Measurements from ENCODE around the gene MACROD2. TPM values are rescaled to one million over a fixed set of nuclear protein-coding genes. Genes with fewer than 3 reads are reported as not detected.

The MACROD2 gene
- total RNA-seq, 1 experiment from 2014 or later: 1.3 TPM

DNA sequence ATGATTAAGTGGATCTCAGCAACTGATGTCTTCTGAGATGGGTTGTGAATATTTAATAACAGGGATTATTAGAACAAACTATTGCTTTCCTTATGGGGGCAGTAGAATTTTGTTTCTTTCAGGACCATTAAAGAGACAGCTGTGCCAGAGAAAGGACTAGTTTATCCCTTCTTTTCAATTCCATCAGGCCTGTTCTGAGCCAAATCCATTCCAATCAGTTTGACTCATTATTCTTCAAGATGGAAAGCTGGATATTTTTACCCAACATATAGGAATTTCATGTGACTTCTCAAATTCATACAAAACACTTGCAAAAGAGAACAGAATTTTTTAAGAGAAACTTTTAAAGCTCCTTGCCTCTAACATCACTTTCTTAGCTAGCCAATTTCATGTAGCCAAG lies 1064.1 kb downstream of the MACROD2 start:
- DNase-seq (ENCODE audit: low read depth, low spot score): no peak
- in situ Hi-C loops (cut with HindIII; ENCODE audit: low pct_unique_long_range_greater_than_20kb, low sequenced_read_pairs): no loop called here

DNA sequence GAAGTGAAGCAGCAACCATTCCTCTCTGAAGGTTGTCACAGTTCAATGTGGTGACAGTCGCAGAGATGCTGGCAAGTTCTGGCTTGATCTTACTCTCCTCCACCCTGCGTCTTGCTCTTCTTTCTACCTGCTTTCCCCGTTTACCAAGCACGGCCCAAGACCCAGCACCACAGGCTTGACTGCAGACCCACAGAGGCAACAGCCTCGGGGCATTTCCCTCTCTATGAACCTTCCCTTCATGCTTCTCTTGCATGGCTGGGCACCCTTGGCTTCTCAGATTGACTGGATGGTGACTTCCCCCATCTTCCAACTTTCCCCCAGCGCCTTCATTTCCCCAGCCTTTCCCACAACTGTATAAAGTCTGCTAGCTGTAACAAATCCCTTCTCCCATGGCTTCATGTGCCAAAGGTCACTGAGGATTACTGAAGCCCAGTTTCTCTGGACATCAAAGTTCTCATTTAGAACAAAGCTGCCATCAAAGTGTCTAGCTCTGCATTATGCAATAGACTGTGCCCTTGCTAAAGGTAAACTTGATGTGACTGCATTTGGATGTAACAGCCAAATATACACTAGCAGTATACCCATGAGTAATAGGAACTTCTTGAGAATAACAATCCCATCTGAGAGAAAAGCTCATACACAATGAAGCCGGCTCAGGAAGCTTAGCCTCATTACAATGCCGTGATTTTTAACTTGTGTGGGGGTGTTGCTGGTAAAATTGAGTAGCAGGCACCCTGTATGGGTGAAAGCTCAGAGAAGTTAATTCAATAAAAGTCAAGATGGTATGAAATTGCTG lies 1065.1 kb downstream of the MACROD2 start:
- in situ Hi-C loops (cut with HindIII; ENCODE audit: low pct_unique_long_range_greater_than_20kb, low sequenced_read_pairs): no loop called here
- no peak for DNase-seq (ENCODE audit: low read depth, low spot score)

DNA sequence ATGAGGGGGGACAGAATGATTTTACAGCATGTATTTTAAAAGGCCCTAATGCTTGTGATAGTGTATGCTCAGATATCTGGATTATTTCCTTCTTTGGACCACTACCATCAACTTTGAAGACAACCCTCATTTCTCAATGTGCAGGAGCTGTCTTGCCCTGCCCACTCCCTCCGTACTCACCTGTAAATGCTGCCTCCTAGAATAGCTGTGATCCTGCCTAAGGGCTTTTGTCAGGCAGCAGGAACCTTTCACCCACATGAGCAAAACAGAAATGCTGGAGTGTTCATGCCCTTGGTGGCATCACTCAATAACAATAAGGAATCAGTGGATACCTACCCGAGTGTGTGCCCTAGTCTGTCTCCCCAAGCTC lies 1065.7 kb downstream of the MACROD2 start:
- no peak for DNase-seq (ENCODE audit: low read depth, low spot score)
- in situ Hi-C loops (cut with HindIII; ENCODE audit: low pct_unique_long_range_greater_than_20kb, low sequenced_read_pairs): no loop called here

GRCh38 chr20:15061955-15062354 lies 1066.6 kb downstream of the MACROD2 start:
- DNase-seq (ENCODE audit: low read depth, low spot score): no peak
- in situ Hi-C loops (cut with HindIII; ENCODE audit: low pct_unique_long_range_greater_than_20kb, low sequenced_read_pairs): no loop called here

- no peak for DNase-seq (ENCODE audit: low read depth, low spot score)
- in situ Hi-C loops (cut with HindIII; ENCODE audit: low pct_unique_long_range_greater_than_20kb, low sequenced_read_pairs): no loop called here
These were observed 1067.8 kb downstream of the MACROD2 start for GRCh38 chr20:15063081-15063480.

DNA sequence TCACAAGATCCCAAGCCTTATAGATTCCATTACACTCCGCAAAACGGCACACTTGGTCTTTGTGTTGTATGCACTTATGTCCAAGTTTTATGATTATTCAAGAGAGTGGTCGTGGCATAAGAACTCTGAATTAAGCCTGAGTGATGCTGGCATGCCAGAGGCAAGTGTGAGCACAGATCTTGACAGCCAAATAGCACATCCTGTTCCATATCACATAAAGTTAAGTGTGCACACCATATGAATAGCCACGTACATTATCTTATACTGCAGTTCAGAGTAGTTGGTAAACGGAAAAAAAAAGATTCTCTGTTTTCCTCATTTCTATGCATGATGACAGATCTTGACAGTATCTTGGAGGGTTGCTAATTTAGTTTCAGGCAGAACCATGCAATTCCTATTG lies 1069.4 kb downstream of the MACROD2 start:
- in situ Hi-C loops (cut with HindIII; ENCODE audit: low pct_unique_long_range_greater_than_20kb, low sequenced_read_pairs): no loop called here
- DNase-seq (ENCODE audit: low read depth, low spot score): no peak

DNA sequence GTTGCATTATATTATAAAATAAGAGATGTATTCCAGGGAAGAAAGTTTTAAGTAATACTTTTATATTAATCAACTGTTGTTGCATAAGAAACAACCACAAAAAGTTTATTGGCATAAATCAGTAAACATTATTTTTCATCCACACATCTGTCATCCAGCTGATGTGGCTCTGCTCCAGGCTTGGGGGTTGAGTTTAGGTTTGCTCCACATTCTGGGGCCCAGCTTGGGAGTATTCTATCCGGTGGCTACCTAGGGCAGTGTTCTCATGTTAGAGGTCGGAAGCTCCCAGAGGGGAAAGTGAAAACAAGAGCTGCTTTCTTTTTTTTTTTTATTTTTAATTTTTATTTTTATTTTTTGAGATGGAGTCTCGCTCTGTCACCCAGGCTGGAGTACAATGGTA lies 1070.5 kb downstream of the MACROD2 start:
- no peak for DNase-seq (ENCODE audit: low read depth, low spot score)
- in situ Hi-C loops (cut with HindIII; ENCODE audit: low pct_unique_long_range_greater_than_20kb, low sequenced_read_pairs): no loop called here

- DNase-seq (ENCODE audit: low read depth, low spot score): no peak
- in situ Hi-C loops (cut with HindIII; ENCODE audit: low pct_unique_long_range_greater_than_20kb, low sequenced_read_pairs): no loop called here
These were observed 1073.2 kb downstream of the MACROD2 start for GRCh38 chr20:15068486-15068885.

- in situ Hi-C loops (cut with HindIII; ENCODE audit: low pct_unique_long_range_greater_than_20kb, low sequenced_read_pairs): no loop called here
These were observed 1074.0 kb downstream of the MACROD2 start for GRCh38 chr20:15069355-15069754.

GRCh38 chr20:15071085-15071808 lies 1075.9 kb downstream of the MACROD2 start:
- in situ Hi-C loops (cut with HindIII; ENCODE audit: low pct_unique_long_range_greater_than_20kb, low sequenced_read_pairs): no loop called here
- no peak for DNase-seq (ENCODE audit: low read depth, low spot score)

More at GRCh38 chr20:15069355-15069754, 1074.0 kb downstream of the MACROD2 start:
- no peak for DNase-seq (ENCODE audit: low read depth, low spot score)

DNA sequence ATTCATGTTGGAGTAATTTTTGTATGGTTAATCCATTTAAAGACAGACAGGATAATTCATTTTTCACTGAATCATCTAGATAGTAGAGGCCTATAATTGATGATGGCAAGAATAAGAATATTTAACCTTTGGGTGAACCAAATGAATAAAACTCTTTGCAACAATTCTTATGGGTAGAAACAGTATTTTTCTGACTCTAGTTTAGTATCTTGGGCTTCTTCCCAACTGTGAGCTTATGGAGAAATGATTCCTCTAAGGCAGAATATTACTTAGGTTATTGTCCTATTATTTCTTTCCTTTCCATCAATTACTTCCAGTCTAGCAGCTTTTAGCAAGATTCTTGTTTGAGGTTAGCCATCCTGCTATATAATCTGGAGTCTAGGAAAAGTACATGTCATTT lies 1077.0 kb downstream of the MACROD2 start:
- in situ Hi-C loops (cut with HindIII; ENCODE audit: low pct_unique_long_range_greater_than_20kb, low sequenced_read_pairs): no loop called here

DNA sequence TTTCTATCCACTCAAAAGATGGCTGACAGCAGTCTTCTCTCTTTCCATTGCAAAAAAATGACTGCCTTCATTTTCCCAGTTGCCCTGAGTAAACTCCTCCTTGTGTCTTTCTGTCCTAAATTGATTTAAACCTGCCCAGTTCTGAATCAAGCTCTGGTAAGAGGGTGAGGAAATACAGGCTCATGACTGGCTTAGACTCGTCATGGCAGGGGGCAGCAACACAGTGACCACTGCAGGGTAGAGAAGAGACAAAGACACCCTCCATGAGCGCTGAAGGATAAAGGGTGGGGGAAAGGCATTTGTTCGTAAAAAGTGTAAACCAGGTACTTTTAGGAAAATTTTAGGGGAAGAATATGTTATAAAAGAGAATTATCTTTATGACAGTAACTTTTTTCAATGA lies 1080.3 kb downstream of the MACROD2 start:
- DNase-seq (ENCODE audit: low read depth, low spot score): no peak
- in situ Hi-C loops (cut with HindIII; ENCODE audit: low pct_unique_long_range_greater_than_20kb, low sequenced_read_pairs): no loop called here

More for the DNA sequence above, 1077.0 kb downstream of the MACROD2 start:
- DNase-seq (ENCODE audit: low read depth, low spot score): no peak

GRCh38 chr20:15076785-15077184 lies 1081.5 kb downstream of the MACROD2 start:
- DNase-seq (ENCODE audit: low read depth, low spot score): no peak
- in situ Hi-C loops (cut with HindIII; ENCODE audit: low pct_unique_long_range_greater_than_20kb, low sequenced_read_pairs): no loop called here

GRCh38 chr20:15077733-15078250 lies 1082.5 kb downstream of the MACROD2 start:
- no peak for DNase-seq (ENCODE audit: low read depth, low spot score)
- in situ Hi-C loops (cut with HindIII; ENCODE audit: low pct_unique_long_range_greater_than_20kb, low sequenced_read_pairs): no loop called here

DNA sequence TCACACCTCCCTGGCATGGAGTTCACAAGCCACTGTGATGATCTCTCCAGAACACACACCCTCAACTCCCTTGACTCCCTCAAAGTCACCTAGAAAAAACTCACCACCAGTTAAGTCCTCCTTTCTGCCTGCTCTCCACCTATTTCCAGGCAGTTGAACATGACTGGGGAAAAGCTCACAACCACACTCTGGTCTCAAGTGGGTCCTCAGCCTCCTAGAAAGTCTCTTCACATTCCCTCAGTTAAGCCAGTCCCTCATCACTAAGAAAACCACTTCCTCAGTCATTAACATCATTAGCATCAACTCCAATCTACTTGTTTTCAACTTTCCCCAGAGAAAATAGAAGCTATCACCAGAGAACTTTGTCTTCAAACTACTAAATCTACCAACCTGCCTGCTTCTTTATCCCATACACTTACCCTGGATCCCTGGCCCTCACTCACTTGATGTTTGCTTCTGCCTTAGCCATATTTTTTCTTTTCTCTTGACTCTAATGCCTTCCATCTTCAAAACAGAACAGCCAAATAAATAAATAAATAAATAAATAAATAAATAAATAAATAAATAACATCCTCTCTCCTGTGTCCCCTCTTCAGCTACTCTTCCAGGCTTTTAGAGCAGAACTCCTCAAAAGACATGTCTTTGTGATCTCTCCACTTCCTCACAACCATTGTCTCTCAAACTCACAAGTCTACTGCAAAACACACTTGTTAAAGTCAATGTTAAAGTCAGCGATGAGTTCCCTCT lies 1084.5 kb downstream of the MACROD2 start:
- in situ Hi-C loops (cut with HindIII; ENCODE audit: low pct_unique_long_range_greater_than_20kb, low sequenced_read_pairs): no loop called here
- no peak for DNase-seq (ENCODE audit: low read depth, low spot score)

GRCh38 chr20:15081261-15081660 lies 1085.9 kb downstream of the MACROD2 start:
- DNase-seq (ENCODE audit: low read depth, low spot score): no peak
- in situ Hi-C loops (cut with HindIII; ENCODE audit: low pct_unique_long_range_greater_than_20kb, low sequenced_read_pairs): no loop called here

DNA sequence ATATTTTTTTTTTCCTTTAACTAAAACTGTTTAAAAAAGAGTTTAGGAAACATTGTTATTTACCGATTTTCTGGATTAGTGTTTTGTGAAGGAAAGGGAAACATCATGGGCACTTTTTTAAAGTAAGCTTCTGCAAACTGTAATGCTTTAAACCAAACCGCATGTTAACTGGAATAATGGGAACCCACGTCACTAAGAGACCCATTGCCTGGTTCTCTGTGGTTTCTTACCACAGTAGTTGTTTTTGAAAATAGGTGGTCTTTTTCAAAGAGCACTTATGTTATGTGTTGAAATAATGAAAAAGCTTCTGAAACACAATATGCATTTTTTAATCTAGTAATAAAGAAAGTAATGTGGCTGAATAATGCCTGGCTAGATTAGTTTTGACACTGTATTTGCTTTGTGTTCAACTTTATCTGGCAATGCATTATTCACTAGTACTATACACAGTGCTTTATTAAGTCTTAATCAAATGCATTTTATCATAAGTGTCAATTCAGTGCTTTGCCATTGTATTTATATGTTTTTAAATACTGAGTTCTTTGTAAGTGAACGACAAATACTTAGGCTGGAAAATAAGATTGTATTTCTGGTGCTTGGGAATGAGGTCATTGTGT lies 1096.2 kb downstream of the MACROD2 start:
- in situ Hi-C loops (cut with HindIII; ENCODE audit: low pct_unique_long_range_greater_than_20kb, low sequenced_read_pairs): no loop called here
- DNase-seq (ENCODE audit: low read depth, low spot score): no peak

DNA sequence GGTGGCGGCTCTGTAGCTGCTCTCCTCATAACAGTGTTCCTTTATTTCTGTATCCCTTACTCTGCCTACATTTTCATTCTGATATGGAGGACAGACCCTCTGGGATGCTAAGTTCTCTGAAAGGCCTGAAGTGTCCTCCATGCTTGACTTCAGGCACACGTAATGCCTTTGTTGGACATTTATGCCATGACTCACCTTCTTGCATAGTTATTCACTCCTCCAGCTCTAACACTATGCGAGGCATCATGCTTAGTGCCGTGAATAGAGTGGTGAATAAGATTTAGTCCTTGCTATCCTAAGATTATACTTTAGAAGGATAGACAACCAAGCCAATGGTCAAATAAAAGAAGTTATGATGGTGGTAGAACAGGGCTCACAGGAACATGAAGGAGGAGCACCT lies 1103.0 kb downstream of the MACROD2 start:
- in situ Hi-C loops (cut with HindIII; ENCODE audit: low pct_unique_long_range_greater_than_20kb, low sequenced_read_pairs): no loop called here
- no peak for DNase-seq (ENCODE audit: low read depth, low spot score)
